ENCODE measurements around the gene CTNNA1. TPM values are rescaled to one million over a fixed set of nuclear protein-coding genes. Genes with fewer than 3 reads are reported as not detected.

Gene CTNNA1
- total RNA-seq, 2 experiments from 2014 or later = 36.8 to 43.0 TPM

DNA sequence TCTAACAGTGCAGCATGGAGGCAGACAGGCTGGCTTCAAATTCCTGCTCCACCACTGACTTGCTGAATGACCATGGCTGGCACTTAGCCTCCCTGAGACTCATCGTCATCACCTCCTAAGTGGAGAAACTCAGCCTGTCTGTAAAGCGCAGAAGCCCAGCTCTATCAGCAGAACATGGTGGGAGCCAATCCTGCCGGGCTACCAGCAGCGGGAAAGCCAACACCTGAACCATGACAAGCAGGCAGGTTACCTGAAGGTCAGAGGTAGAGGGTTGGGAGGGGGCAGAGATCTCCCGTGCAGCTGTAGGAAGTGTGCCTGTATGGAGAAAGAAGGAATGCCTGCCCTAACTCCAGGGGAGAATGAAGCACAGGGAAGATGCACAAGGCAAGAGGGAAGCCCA lies 194.6 kb downstream of the CTNNA1 start:
- H3K27me3 Mint-ChIP-seq (ENCODE audit: low read depth) = no peaks in the 10 kb centered on the region
- H3K36me3 Mint-ChIP-seq (ENCODE audit: low read depth) = peaks cover 4% of the 10 kb centered on the region
- H3K4me1 Mint-ChIP-seq (ENCODE audit: low read depth) = peaks cover under 1% of the 10 kb centered on the region
- CTCF ChIA-PET = no interaction called here
- no peak for DNase-seq
- no peak overlapping the region for H3K4me3 Mint-ChIP-seq
- H3K27ac Mint-ChIP-seq = no peak overlapping the region
- H3K9me3 Mint-ChIP-seq = no peaks in the 10 kb centered on the region
- intact Hi-C loops (cut with micrococcal nuclease) = no loop called here

DNA sequence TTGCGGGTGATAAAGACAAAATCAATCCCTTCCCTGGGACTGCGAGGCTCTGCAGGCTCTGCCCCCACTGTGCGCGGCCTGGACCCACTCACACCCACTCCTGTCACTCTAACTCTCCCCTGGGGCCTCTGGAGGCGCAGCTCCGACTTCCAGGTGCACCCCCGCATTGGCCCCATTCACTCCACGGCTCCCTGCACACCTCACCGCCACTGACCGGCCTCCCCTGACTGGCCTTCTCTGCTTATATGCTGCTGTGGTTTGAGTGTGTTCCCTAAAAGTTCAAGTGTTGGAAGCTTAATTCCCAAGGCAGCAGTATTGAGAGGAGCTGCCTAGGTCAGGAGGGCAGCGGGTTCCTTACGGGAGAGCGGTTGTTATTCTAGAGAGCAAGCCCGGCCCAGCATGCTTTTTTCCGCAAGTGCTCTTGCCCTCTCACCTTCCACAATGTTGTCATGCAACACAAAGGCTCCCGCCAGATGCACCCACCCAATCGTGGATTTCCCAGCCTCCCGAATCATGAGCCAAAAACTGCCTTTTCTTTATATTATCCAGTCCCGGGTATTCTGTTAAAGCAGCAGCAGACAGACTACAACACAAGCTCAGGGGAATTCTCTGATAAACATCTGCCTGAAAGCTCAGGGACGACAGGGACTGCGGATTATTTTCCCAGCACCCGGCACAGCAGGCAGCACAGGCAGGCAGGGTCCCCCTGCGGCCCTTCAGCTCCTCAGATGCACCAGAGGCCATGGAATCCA lies 195.4 kb downstream of the CTNNA1 start:
- CTCF ChIA-PET = interaction anchor here (0.5 kb wide), 1 partner anchor 302 kb away, joined by 3 read pairs; no protein-coding TSS in a partner anchor
- no peaks in the 10 kb centered on the region for H3K27me3 Mint-ChIP-seq (ENCODE audit: low read depth)
- H3K36me3 Mint-ChIP-seq (ENCODE audit: low read depth) = peaks cover 2% of the 10 kb centered on the region
- intact Hi-C loops (cut with micrococcal nuclease) = no loop called here
- H3K27ac Mint-ChIP-seq = no peak overlapping the region
- no peaks in the 10 kb centered on the region for H3K9me3 Mint-ChIP-seq
- no peak for DNase-seq
- peaks cover 9% of the 10 kb centered on the region for H3K4me1 Mint-ChIP-seq (ENCODE audit: low read depth)
- H3K4me3 Mint-ChIP-seq = no peak overlapping the region

DNA sequence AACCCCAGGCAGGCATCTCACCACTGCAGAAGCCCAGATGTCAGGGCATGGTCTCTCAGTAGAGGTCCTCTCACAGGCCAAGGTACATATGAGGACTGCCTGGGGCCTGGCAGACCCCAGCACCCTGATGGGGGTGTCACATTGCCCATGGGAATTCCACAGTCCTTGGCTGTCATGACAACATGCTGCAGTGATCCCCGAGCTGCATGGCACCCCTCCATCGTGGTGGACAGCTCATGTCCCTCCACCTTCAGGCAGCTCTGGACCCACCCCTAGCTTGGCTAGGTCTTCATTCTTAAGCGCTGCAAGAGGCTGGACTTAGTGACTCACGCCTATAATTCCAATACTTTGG lies 196.0 kb downstream of the CTNNA1 start:
- intact Hi-C loops (cut with micrococcal nuclease) = no loop called here
- Mint-ChIP-seq H3K27me3 (ENCODE audit: low read depth) (no peaks in the 10 kb centered on the region), H3K4me1 (ENCODE audit: low read depth) (peaks cover 14% of the 10 kb centered on the region), H3K27ac (no peak overlapping the region), H3K36me3 (ENCODE audit: low read depth) (peaks cover 2% of the 10 kb centered on the region), H3K4me3 (no peak overlapping the region), H3K9me3 (no peaks in the 10 kb centered on the region)
- CTCF ChIA-PET = interaction anchor here (0.5 kb wide), 1 partner anchor 302 kb away, joined by 3 read pairs; no protein-coding TSS in a partner anchor
- DNase-seq = no peak

DNA sequence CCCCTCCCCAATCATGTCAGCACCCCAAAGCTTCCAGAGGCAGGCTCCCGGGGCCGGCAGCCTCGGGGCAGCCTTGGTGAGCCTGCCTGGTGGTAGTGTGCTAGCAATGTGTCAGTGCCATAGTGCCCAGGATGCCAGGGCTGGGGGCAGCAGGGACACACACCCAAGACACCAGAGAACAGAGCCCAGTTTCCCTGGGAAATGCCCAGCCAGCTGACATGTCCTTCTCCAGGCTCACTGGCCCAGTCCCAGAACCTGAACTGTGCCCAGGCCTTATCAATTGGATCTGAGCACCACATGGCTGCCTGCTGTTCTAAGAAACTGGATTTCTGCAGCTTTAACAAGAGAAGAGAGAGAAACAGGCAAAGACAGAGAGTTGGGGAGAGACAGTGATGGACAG lies 196.8 kb downstream of the CTNNA1 start:
- Mint-ChIP-seq H3K9me3 (no peaks in the 10 kb centered on the region), H3K27ac (no peak overlapping the region), H3K27me3 (ENCODE audit: low read depth) (no peaks in the 10 kb centered on the region), H3K4me1 (ENCODE audit: low read depth) (peaks cover 16% of the 10 kb centered on the region), H3K4me3 (no peak overlapping the region), H3K36me3 (ENCODE audit: low read depth) (peaks cover 3% of the 10 kb centered on the region)
- DNase-seq = no peak
- intact Hi-C loops (cut with micrococcal nuclease) = no loop called here
- CTCF ChIA-PET = interaction anchor here (0.6 kb wide), 1 partner anchor 307 kb away, joined by 4 read pairs; no protein-coding TSS in a partner anchor

DNA sequence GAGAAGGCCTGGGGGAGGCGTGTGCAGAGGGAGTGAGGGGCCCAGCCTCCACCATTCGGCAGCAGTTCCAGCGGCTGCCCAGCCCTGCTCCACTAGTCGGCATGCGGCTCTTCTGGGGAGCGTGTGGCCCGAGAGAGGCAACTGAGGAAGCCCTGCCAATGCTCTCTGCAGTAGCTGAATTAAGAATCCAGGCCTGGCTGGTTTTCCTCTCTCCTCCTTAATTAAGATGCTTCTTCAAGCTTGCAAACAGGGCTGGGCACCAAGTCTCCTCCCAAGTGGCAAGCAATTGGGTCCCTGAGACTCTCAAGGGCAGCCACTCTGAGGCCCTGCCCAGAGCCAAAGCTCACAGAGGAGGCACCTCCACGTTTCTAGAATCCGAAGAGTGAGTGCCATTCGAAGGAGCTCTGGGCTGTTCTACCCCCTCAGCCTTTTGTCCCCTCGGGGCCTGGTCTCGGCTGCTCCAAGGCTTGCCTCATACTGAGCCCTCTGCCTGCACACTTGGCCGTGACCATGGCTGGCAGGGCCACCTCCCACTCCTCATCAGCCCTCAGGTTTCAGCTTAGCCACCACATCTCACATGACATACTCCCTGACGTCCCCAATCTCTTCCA lies 197.3 kb downstream of the CTNNA1 start:
- Mint-ChIP-seq H3K4me1 (ENCODE audit: low read depth) (peaks cover 16% of the 10 kb centered on the region), H3K9me3 (no peaks in the 10 kb centered on the region), H3K27me3 (ENCODE audit: low read depth) (no peaks in the 10 kb centered on the region), H3K27ac (no peak overlapping the region), H3K4me3 (no peak overlapping the region), H3K36me3 (ENCODE audit: low read depth) (peaks cover 2% of the 10 kb centered on the region)
- DNase-seq = no peak
- CTCF ChIA-PET = interaction anchor here (0.6 kb wide), 1 partner anchor 307 kb away, joined by 4 read pairs; no protein-coding TSS in a partner anchor
- intact Hi-C loops (cut with micrococcal nuclease) = no loop called here

DNA sequence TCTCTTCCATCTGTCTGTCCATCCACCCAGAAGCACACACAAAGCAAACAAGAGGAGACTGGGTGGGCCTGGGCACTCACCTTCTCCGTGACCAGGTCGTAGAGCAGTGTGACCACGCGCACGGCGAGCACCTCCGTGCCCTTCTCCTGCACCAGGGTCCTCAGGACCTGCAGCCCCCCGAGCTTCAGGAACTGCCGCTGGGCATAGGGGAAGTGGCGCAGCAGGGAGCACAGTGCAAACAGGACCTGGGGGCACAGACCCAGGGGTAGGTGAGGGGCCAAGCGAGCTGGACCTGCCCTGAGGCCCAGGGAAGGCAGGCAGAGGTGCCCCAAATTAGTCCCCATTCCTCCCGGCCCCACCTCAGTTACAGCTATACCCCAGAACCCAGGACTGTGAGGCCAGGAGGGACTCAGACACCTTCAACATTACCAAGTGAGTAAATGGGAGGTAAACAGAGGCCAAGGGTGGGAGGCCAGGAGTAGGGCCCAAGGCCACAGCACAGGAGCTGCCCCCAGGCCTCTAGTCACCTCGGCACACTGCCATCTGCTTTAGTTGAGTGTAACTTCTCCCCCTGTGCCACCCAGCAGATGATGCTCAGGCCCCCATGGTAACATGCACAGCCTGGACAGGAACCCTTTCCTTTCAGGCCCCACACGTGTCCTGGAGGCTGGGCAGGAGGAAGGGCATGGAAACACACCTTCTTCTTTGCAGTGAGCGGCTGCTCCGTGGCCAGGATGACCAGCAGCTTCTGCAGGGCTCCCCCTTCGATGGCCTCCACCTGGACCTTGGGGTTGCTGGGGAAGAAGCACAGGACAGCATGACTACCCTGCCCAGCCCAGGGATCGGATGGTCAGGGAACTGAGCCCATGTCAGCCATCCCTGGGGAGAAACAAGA lies 198.1 kb downstream of the CTNNA1 start:
- H3K36me3 Mint-ChIP-seq (ENCODE audit: low read depth) = peaks cover 2% of the 10 kb centered on the region
- CTCF ChIA-PET = no interaction called here
- DNase-seq = no peak
- H3K27me3 Mint-ChIP-seq (ENCODE audit: low read depth) = no peaks in the 10 kb centered on the region
- no peaks in the 10 kb centered on the region for H3K9me3 Mint-ChIP-seq
- no peak overlapping the region for H3K27ac Mint-ChIP-seq
- intact Hi-C loops (cut with micrococcal nuclease) = no loop called here
- H3K4me3 Mint-ChIP-seq = no peak overlapping the region
- peaks cover 16% of the 10 kb centered on the region for H3K4me1 Mint-ChIP-seq (ENCODE audit: low read depth)

DNA sequence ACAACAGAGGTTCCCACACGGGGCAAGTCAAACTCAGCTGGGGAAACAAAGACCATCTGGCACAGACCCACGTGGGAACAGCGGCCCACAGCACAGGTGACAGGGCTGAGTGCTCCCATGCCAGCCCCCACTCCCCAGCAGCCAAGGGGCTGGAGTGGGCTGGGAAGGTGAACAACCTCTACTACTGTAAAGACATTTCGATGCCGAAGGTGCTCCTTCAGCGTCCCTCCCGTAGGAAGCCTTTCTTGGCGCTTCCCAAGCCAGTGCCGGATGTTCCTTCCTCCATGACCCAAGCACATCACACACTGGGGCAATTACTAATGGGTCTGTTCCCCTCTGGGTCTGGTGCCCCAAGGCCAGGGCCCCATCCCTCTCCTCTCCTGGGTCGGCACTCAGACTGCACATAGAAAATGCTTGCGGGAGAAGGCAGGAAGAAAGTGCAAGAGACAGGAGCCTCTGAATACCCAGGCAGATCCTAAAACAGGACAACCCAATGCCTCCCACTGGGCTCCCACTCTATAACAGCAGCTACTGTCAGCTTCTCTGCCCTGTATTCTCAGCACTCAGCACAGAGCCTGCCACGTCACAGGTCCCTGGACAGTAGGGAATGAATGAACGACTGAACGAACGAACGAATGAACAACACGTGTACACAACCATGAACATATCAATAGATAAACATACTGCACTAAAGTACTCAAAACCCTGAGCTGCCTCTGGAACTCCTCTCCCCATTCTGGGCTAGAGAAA lies 198.9 kb downstream of the CTNNA1 start:
- H3K4me1 Mint-ChIP-seq (ENCODE audit: low read depth) = peaks cover 16% of the 10 kb centered on the region
- H3K4me3 Mint-ChIP-seq = no peak overlapping the region
- H3K9me3 Mint-ChIP-seq = no peaks in the 10 kb centered on the region
- H3K36me3 Mint-ChIP-seq (ENCODE audit: low read depth) = peaks cover 2% of the 10 kb centered on the region
- CTCF ChIA-PET = no interaction called here
- H3K27ac Mint-ChIP-seq = no peak overlapping the region
- intact Hi-C loops (cut with micrococcal nuclease) = no loop called here
- no peaks in the 10 kb centered on the region for H3K27me3 Mint-ChIP-seq (ENCODE audit: low read depth)
- no peak for DNase-seq

DNA sequence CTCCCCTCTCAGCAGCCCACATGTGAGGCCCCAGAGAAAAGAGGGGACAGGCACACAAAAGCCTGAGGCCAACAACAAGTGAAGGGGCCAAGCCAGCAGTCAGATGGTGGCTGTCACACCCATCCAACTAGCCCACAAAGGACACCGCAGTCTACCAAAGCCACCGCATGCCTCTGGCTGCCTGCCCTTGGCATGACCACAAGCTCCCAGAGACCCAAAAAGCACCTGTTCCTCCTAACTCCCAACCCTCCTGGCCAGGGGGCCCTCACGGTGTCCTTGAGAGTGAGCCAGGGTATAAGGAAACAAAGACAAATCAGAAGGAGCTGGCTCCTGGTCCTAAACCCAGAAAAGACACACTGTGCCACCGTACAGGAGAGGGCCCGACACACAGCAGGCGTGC lies 199.7 kb downstream of the CTNNA1 start:
- CTCF ChIA-PET = interaction anchor here (1.0 kb wide), 1 partner anchor 179 kb away, joined by 3 read pairs; no protein-coding TSS in a partner anchor
- Mint-ChIP-seq H3K27ac (no peak overlapping the region), H3K27me3 (ENCODE audit: low read depth) (no peaks in the 10 kb centered on the region), H3K4me3 (no peak overlapping the region), H3K36me3 (ENCODE audit: low read depth) (peaks cover 2% of the 10 kb centered on the region), H3K4me1 (ENCODE audit: low read depth) (peaks cover 16% of the 10 kb centered on the region), H3K9me3 (no peaks in the 10 kb centered on the region)
- intact Hi-C loops (cut with micrococcal nuclease) = no loop called here
- DNase-seq = no peak

DNA sequence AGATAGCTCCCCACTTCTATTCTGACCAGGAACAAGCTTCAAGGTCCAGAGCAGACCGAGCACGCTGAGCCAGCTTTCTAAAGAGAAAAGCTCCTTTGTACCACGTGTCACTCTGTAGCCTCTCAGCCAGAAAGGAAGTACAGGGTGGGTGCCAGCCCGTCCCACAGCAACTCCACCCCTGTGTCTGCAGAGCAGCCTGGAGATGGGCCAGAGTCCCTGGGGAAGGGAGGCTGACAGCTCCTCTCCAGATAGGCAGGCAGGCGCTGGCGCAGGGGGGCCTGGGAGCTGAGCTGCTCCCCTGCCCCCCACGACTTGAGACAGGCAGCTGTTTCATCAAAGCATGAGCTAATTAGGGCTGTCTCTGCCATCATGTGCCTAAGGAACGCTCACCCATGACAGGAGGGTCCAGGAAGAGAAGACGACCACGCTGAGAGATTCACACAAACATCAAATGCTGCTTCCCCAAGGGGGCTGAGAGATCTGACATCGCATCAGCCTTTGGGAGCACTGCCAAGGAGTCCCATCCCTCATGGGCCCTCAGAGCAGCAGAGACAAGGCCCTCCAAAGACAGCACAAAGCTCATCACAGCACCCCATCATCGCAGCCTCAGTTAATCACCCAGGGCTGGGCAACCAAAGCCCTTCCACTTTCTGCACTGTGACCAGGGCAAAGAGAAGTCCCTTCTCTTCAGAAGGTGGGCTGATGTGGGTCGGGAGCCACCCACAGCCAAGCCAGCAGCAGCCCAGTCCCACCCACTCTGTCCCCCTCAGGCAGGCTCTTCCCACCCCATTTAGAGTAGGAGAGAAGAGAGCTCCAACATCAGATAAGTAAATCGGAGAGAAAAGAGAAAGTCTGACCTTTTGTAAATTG lies 200.4 kb downstream of the CTNNA1 start:
- intact Hi-C loops (cut with micrococcal nuclease) = no loop called here
- H3K4me3 Mint-ChIP-seq = no peak overlapping the region
- H3K27me3 Mint-ChIP-seq (ENCODE audit: low read depth) = no peaks in the 10 kb centered on the region
- no peaks in the 10 kb centered on the region for H3K9me3 Mint-ChIP-seq
- H3K36me3 Mint-ChIP-seq (ENCODE audit: low read depth) = peaks cover 2% of the 10 kb centered on the region
- H3K27ac Mint-ChIP-seq = no peak overlapping the region
- peaks cover 16% of the 10 kb centered on the region for H3K4me1 Mint-ChIP-seq (ENCODE audit: low read depth)
- peak; percentile 38 for DNase-seq
- CTCF ChIA-PET = interaction anchor here (1.0 kb wide), 1 partner anchor 178 kb away, joined by 3 read pairs; no protein-coding TSS in a partner anchor

DNA sequence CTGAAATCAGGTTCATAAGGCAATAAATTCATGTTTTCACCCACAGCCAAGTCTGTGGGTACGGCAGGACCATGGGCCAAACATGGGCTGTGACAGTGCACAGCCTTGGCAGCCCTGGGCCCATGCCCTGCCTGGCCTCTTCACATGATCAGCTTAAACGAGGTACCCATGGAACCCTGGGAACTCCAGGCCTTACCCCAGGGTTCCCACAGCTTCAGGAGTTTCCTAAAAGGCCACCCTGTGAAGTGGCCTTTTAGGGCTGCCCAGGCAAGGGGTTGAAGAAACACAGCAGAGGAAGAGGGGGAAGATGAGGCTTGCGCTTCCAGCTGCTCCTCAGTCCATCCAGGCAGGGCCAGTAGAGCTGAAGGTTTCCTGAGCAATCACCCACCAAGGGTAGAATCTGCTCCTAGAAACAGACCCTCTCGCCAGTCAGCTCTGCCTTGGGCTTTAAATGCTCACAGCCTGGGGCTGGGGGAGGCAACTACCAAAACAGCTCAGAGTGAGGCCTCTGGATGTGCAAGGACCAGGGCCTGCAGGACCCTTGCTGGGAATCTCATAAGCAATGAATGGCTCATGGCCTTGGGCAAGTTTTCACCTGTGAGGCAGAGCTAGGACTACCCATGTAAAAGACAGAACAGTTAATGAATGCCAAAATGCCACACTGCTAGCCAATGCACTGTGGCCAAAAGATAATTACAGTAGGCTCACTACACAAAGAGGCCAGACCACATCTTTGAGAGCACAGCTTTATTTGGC lies 201.2 kb downstream of the CTNNA1 start:
- Mint-ChIP-seq H3K4me3 (no peak overlapping the region), H3K27ac (no peak overlapping the region), H3K36me3 (ENCODE audit: low read depth) (peaks cover 2% of the 10 kb centered on the region), H3K4me1 (ENCODE audit: low read depth) (peaks cover 16% of the 10 kb centered on the region), H3K27me3 (ENCODE audit: low read depth) (no peaks in the 10 kb centered on the region), H3K9me3 (no peaks in the 10 kb centered on the region)
- DNase-seq = no peak
- CTCF ChIA-PET = no interaction called here
- intact Hi-C loops (cut with micrococcal nuclease) = no loop called here
